K562 (cell line): Measurements from ENCODE around the gene CDC27. TPM values are rescaled to one million over a fixed set of nuclear protein-coding genes. Genes with fewer than 3 reads are reported as not detected.

ENCODE experiments used
- DMBX1 ChIP-seq: fragments of 250-450 bp; sonication (Bioruptor Pico); IDR thresholded peaks from 2 replicates; pipeline ENCODE4 v1.8.0; 2022; ENCODE audit warnings: inconsistent platforms, mild to moderate bottlenecking, moderate library complexity, borderline replicate concordance
- GTF2A2 ChIP-seq: IDR thresholded peaks from 2 replicates; pipeline ENCODE4 v1.6.1; 2016; ENCODE audit warnings: mild to moderate bottlenecking, missing genetic modification characterization, missing compliant biosample characterization
- NR2C2 ChIP-seq, 2 experiments: fragments of 200-800 bp in 1 of 2; sonication (Bioruptor generic) in 1 of 2; sonication (generic) in 1 of 2; formaldehyde crosslinking in 1 of 2; IDR thresholded peaks; 2 replicates each; pipeline versions ENCODE4 v1.6.1 to v1.8.0; 2016 to 2022; ENCODE audit warnings: mild to moderate bottlenecking in 1 of 2, missing compliant biosample characterization in 1 of 2, missing genetic modification characterization in 1 of 2, missing genetic modification reagents in 1 of 2
- RBM17 ChIP-seq: fragments of 200-400 bp; formaldehyde crosslinking; IDR thresholded peaks from 2 replicates; pipeline ENCODE4 v1.6.1; 2017; ENCODE audit warnings: low read depth, mild to moderate bottlenecking, low read length, borderline replicate concordance
- TAF7 ChIP-seq: fragments of 450-650 bp; IDR thresholded peaks from 2 replicates; pipeline ENCODE4 v1.6.1; 2016; ENCODE audit warnings: missing genetic modification characterization, missing compliant biosample characterization
- ZC3H11A ChIP-seq: IDR thresholded peaks from 2 replicates; pipeline ENCODE4 v1.6.1; 2012; ENCODE audit warnings: low read depth, low read length, improper control_type of control experiment
- ZNF224 ChIP-seq: sonication (generic); formaldehyde crosslinking; IDR thresholded peaks from 2 replicates; pipeline ENCODE4 v1.8.0; 2022; ENCODE audit warnings: mild to moderate bottlenecking, missing genetic modification reagents
- polyA plus RNA-seq, 8 experiments: library from polyadenylated mRNA; depleted of rRNA in 4 of 8; stranded (reverse) in 5 of 8; unstranded in 3 of 8; fragments of >200 nt; fragmentation: Nextera tagmentation in 2 of 8; fragmentation: Illumina TruSeq in 1 of 8; extraction: Ambion mirVana in 2 of 8; extraction: Trizol in 1 of 8; gene quantifications; 2 replicates each; pipeline versions ENCODE4 v1.2.1 to v1.2.3, GENCODE V29; 2011 to 2014; ENCODE audit warnings: inconsistent platforms in 1 of 8, missing spikeins in 1 of 8
- total RNA-seq, 7 experiments: library from RNA; depleted of rRNA in 6 of 7; stranded (reverse); fragments of >200 nt in 6 of 7; fragmentation: Illumina TruSeq in 2 of 7; extraction: Trizol in 2 of 7; gene quantifications; 2 replicates each; pipeline versions ENCODE4 v1.2.1 to v1.2.3, GENCODE V29; 2011 to 2021; ENCODE audit warnings: low replicate concordance in 1 of 7
- TF ChIP-seq, protein P1 (sequence below): sonication (generic); formaldehyde crosslinking; IDR thresholded peaks from 2 replicates; pipeline ENCODE4 v1.8.0; 2022; ENCODE audit warnings: missing genetic modification reagents, mild to moderate bottlenecking, borderline replicate concordance
- TF ChIP-seq, protein P2 (sequence below): fragments of 450-650 bp; IDR thresholded peaks from one replicate; pipeline ENCODE4 v1.6.1; 2018; ENCODE audit warnings: mild to moderate bottlenecking, moderate library complexity; ENCODE audit not compliant: partially characterized antibody
- TF ChIP-seq, protein P3 (sequence below): fragments of 250-450 bp; sonication (Bioruptor Pico); IDR thresholded peaks from 2 replicates; pipeline ENCODE4 v1.4.0; 2020
- TF ChIP-seq, protein P4 (sequence below), 2 experiments: fragments of 250-450 bp in 1 of 2; fragments of 450-650 bp in 1 of 2; sonication (Bioruptor Pico) in 1 of 2; IDR thresholded peaks; 2 replicates each; pipeline versions ENCODE4 v1.6.1 to v1.8.0; 2016 to 2021; ENCODE audit warnings: mild to moderate bottlenecking in 2 of 2, moderate library complexity in 2 of 2, missing compliant biosample characterization in 1 of 2, missing genetic modification characterization in 1 of 2
- TF ChIP-seq, protein P5 (sequence below): fragments of 250-450 bp; sonication (Bioruptor Pico); IDR thresholded peaks from 2 replicates; pipeline ENCODE4 v1.5.0; 2020; ENCODE audit warnings: mild to moderate bottlenecking
- TF ChIP-seq, protein P6 (sequence below): fragments of 450-650 bp; formaldehyde crosslinking; IDR thresholded peaks from 2 replicates; pipeline ENCODE4 v1.4.0; 2020; ENCODE audit warnings: mild to moderate bottlenecking, moderate library complexity

The CDC27 gene
- total and polyA plus RNA-seq, 9 of the 15 experiments (the other 6 are each of a cell fraction or from before 2014, with no cell fraction given): 28.6 to 155 (median 94.1) TPM

DNA sequence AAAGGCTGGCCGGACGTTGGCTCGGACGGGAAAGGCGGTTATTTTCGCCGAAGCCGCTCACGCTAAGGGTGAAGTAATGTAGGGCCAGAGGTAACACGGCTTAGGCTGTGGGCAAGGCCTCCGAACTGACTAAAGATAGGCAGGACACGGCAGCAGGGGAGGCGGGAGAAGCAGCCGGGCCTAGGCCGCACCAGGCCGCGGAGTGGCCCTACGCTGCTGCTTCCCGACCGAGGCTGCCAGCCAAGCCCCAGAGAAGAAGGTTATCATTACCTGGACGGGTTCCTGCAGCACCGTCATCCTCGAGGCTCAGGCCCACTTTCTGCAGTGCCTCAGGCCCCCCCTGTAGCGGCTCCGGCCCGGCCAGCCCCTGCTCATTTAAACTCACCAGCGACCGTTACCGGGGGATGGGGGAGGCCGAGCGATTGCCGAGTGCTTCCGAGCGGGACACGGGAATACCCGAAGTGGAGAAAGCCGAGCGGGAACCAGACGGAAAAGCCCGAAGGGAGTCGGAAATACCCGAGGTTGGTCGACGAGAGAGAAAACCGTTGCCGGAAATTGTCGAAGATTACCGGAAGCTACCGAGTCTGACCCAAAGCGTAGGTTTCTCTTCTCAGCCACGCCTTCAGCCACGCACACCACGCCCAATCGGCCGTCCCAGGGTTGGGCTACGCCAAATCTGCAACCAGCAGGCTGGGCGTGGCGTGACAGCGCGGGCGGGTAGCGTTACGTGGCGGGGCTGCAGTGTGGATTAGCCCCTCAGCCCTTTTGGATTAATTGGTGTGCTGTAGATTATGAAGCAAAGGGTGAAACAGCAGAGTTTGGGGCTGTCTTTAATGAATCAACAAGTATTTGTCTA is at the start of gene CDC27 (continued):
- TF ChIP-seq, protein P1, sequence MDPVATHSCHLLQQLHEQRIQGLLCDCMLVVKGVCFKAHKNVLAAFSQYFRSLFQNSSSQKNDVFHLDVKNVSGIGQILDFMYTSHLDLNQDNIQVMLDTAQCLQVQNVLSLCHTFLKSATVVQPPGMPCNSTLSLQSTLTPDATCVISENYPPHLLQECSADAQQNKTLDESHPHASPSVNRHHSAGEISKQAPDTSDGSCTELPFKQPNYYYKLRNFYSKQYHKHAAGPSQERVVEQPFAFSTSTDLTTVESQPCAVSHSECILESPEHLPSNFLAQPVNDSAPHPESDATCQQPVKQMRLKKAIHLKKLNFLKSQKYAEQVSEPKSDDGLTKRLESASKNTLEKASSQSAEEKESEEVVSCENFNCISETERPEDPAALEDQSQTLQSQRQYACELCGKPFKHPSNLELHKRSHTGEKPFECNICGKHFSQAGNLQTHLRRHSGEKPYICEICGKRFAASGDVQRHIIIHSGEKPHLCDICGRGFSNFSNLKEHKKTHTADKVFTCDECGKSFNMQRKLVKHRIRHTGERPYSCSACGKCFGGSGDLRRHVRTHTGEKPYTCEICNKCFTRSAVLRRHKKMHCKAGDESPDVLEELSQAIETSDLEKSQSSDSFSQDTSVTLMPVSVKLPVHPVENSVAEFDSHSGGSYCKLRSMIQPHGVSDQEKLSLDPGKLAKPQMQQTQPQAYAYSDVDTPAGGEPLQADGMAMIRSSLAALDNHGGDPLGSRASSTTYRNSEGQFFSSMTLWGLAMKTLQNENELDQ (CRISPR knock-in tag): peak; percentile 97
- TF ChIP-seq, protein P2, sequence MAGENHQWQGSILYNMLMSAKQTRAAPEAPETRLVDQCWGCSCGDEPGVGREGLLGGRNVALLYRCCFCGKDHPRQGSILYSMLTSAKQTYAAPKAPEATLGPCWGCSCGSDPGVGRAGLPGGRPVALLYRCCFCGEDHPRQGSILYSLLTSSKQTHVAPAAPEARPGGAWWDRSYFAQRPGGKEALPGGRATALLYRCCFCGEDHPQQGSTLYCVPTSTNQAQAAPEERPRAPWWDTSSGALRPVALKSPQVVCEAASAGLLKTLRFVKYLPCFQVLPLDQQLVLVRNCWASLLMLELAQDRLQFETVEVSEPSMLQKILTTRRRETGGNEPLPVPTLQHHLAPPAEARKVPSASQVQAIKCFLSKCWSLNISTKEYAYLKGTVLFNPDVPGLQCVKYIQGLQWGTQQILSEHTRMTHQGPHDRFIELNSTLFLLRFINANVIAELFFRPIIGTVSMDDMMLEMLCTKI: no peak
- TF ChIP-seq, protein P3, sequence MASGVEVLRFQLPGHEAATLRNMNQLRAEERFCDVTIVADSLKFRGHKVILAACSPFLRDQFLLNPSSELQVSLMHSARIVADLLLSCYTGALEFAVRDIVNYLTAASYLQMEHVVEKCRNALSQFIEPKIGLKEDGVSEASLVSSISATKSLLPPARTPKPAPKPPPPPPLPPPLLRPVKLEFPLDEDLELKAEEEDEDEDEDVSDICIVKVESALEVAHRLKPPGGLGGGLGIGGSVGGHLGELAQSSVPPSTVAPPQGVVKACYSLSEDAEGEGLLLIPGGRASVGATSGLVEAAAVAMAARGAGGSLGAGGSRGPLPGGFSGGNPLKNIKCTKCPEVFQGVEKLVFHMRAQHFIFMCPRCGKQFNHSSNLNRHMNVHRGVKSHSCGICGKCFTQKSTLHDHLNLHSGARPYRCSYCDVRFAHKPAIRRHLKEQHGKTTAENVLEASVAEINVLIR (CRISPR knock-in tag): no peak
- TF ChIP-seq GTF2A2 (tag) (no peak), TAF7 (tag) (peak; percentile 62; the same call in 1 of the 2 replicates), ZC3H11A (no peak), ZNF224 (CRISPR knock-in tag) (peak; percentile 93; the same call in 1 of the 2 replicates), NR2C2 (CRISPR knock-in tag; IDR thresholded peaks at IDR 0.05) (peak; percentile 83), NR2C2 (tag; IDR thresholded peaks at IDR 0.05) (peak; percentile 57), DMBX1 (no peak), RBM17 (no peak)
- TF ChIP-seq, protein P4, sequence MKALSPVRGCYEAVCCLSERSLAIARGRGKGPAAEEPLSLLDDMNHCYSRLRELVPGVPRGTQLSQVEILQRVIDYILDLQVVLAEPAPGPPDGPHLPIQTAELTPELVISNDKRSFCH (CRISPR knock-in tag; IDR thresholded peaks at IDR 0.05): no peak
- TF ChIP-seq, protein P4 (tag; IDR thresholded peaks at IDR 0.05): peak; percentile 80
- TF ChIP-seq, protein P5, sequence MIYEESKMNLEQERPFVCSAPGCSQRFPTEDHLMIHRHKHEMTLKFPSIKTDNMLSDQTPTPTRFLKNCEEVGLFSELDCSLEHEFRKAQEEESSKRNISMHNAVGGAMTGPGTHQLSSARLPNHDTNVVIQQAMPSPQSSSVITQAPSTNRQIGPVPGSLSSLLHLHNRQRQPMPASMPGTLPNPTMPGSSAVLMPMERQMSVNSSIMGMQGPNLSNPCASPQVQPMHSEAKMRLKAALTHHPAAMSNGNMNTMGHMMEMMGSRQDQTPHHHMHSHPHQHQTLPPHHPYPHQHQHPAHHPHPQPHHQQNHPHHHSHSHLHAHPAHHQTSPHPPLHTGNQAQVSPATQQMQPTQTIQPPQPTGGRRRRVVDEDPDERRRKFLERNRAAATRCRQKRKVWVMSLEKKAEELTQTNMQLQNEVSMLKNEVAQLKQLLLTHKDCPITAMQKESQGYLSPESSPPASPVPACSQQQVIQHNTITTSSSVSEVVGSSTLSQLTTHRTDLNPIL: no peak
- TF ChIP-seq, protein P6, sequence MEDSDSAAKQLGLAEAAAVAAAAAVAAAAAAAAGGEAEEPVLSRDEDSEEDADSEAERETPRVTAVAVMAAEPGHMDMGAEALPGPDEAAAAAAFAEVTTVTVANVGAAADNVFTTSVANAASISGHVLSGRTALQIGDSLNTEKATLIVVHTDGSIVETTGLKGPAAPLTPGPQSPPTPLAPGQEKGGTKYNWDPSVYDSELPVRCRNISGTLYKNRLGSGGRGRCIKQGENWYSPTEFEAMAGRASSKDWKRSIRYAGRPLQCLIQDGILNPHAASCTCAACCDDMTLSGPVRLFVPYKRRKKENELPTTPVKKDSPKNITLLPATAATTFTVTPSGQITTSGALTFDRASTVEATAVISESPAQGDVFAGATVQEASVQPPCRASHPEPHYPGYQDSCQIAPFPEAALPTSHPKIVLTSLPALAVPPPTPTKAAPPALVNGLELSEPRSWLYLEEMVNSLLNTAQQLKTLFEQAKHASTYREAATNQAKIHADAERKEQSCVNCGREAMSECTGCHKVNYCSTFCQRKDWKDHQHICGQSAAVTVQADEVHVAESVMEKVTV (CRISPR knock-in tag): peak; percentile 100
